IPS-18a (cell line): ENCODE data around the gene SFTPA1.
"Not testable (repeated sequence)": the region's sequence is repeated elsewhere in the genome, so short reads cannot be mapped to it uniquely, and the experiment has no call there.

Experiments used
- H3K27ac ChIP-seq: one replicate; pipeline ENCODE4 v1.5.1; 2013; ENCODE audit warnings: low read length
- H3K27me3 ChIP-seq: one replicate; pipeline ENCODE4 v1.6.1; 2013; ENCODE audit warnings: mild to moderate bottlenecking, low read length; ENCODE audit not compliant: control insufficient read depth, insufficient read depth
- H3K36me3 ChIP-seq: one replicate; pipeline ENCODE4 v1.6.1; 2013; ENCODE audit warnings: low read depth, low read length; ENCODE audit not compliant: control insufficient read depth
- H3K4me1 ChIP-seq: one replicate; pipeline ENCODE4 v1.6.1; 2013; ENCODE audit warnings: low read depth, low read length; ENCODE audit not compliant: control insufficient read depth
- H3K4me3 ChIP-seq: one replicate; pipeline ENCODE4 v1.5.1; 2013; ENCODE audit warnings: low read length
- H3K9ac ChIP-seq: one replicate; pipeline ENCODE4 v1.6.1; 2013; ENCODE audit warnings: mild to moderate bottlenecking, low read length, moderate library complexity
- H3K9me3 ChIP-seq: one replicate; pipeline ENCODE4 v1.6.1; 2013; ENCODE audit warnings: low read depth, low read length; ENCODE audit not compliant: control insufficient read depth

The SFTPA1 gene

DNA sequence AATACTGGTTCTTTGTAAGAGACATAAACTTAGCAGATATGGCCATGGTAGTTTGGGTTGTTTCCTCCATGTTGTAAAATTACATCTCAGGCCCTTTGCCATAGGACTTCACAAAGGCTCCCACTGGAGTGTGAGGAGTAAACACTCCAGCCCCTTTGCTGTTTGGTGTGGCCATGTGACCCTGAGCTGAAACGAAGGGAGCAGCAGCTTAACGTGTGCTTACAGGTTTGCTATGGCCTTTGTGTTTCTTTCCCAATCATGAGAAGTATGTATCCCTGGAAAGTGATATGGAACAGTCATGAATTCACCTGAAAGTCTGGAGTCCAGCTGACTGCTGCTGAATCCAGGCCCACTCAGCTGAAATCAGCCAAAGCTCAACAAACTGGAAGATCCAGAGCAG, 23.8 kb upstream of the SFTPA1 start:
- Histone ChIP-seq H3K27ac (no peak overlapping the region), H3K9ac (no peak overlapping the region)

GRCh38 chr10:79588800-79589199, 21.9 kb upstream of the SFTPA1 start:
- H3K36me3 ChIP-seq: no peaks in the 10 kb centered on the region
- no peaks in the 10 kb centered on the region for H3K27me3 ChIP-seq
- no peaks in the 10 kb centered on the region for H3K9me3 ChIP-seq
- no peaks in the 10 kb centered on the region for H3K4me1 ChIP-seq
- no peak overlapping the region for H3K4me3 ChIP-seq
- no peak overlapping the region for H3K27ac ChIP-seq
- no peak overlapping the region for H3K9ac ChIP-seq

More for the DNA sequence above, 23.8 kb upstream of the SFTPA1 start:
- H3K4me1 ChIP-seq: no peaks in the 10 kb centered on the region
- no peaks in the 10 kb centered on the region for H3K27me3 ChIP-seq
- H3K4me3 ChIP-seq: no peak overlapping the region
- H3K9me3 ChIP-seq: no peaks in the 10 kb centered on the region
- no peaks in the 10 kb centered on the region for H3K36me3 ChIP-seq

DNA sequence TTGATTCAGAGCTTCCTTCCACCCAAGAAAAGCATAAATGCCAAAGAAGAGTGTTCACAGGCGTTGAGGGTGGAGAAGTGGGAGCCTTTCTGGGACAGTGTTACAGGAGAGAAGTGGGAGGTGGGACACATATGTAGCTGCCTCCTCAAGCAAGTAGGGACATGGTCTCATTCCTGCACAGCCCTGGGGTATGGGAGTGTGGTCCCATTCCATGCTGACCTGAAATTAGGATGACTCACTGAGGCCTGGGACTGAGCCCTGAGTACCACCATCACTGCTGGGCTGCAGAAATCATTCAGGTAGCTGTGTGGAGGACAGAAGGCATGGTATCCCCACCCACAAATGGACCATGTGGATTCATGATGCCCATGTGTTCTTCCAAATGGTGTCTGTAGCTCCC, 17.4 kb upstream of the SFTPA1 start:
- Histone ChIP-seq H3K4me3 (no peak overlapping the region), H3K9ac (no peak overlapping the region), H3K4me1 (no peaks in the 10 kb centered on the region), H3K9me3 (peaks cover 15% of the 10 kb centered on the region), H3K36me3 (no peaks in the 10 kb centered on the region), H3K27me3 (no peaks in the 10 kb centered on the region), H3K27ac (no peak overlapping the region)

DNA sequence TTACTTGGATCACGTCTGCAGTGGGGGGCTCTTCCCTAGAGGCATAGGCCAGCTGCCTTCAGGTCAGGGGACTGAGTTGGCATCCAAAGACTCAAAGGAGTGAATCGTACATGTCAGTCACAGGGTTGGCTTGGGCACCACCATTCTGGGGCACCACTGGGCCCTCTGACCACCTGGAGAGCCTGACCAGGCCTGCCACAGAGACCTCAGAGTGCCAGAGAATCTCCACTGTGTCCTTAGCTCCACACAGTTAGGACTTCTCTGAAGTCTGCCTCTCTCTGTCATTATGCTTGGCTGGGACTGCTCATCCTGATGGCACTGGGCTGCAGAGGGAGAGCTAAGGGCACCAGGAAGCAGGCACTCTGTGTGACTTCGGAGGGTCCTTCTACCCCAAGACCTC, 16.2 kb upstream of the SFTPA1 start:
- peaks cover 24% of the 10 kb centered on the region for H3K9me3 ChIP-seq
- H3K4me1 ChIP-seq, H3K36me3 ChIP-seq, H3K4me3 ChIP-seq, H3K9ac ChIP-seq, H3K27ac ChIP-seq, H3K27me3 ChIP-seq: not testable (repeated sequence)

- no peaks in the 10 kb centered on the region for H3K27me3 ChIP-seq
Observed at GRCh38 chr10:79595510-79595909, 15.2 kb upstream of the SFTPA1 start.

GRCh38 chr10:79599644-79600043, 11.1 kb upstream of the SFTPA1 start:
- not testable (repeated sequence) for H3K27ac ChIP-seq, H3K27me3 ChIP-seq, H3K9ac ChIP-seq, H3K4me3 ChIP-seq, H3K36me3 ChIP-seq
- H3K9me3 ChIP-seq: peaks cover 24% of the 10 kb centered on the region
- peaks cover 12% of the 10 kb centered on the region for H3K4me1 ChIP-seq

More at GRCh38 chr10:79595510-79595909, 15.2 kb upstream of the SFTPA1 start:
- Histone ChIP-seq H3K9ac (no peak overlapping the region), H3K4me1 (peaks cover 4% of the 10 kb centered on the region), H3K4me3 (no peak overlapping the region), H3K27ac (no peak overlapping the region), H3K36me3 (no peaks in the 10 kb centered on the region), H3K9me3 (peaks cover 24% of the 10 kb centered on the region)

DNA sequence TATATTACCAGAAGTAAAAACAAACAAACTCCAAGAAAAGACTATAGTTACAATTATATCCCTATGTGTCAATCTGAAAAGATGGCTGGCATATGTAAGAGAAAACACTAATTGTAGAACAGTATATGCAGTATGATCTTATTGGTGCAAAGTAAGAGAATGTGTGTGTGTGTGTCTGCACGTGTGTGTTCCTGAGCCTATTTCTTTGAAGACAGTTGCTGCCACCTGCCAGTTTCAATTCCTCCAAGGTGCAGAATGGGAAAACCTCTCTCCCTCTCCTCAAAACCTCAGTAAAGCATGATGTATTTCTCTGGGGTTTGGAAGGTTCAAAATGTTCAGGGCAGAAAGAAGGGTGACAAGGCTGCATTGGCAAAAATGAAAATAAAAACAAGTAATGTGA, 8.8 kb upstream of the SFTPA1 start:
- Histone ChIP-seq H3K36me3 (no peaks in the 10 kb centered on the region), H3K4me1 (peaks cover 12% of the 10 kb centered on the region), H3K9ac (no peak overlapping the region), H3K27me3 (no peaks in the 10 kb centered on the region), H3K4me3 (no peak overlapping the region), H3K9me3 (peaks cover 24% of the 10 kb centered on the region), H3K27ac (no peak overlapping the region)

DNA sequence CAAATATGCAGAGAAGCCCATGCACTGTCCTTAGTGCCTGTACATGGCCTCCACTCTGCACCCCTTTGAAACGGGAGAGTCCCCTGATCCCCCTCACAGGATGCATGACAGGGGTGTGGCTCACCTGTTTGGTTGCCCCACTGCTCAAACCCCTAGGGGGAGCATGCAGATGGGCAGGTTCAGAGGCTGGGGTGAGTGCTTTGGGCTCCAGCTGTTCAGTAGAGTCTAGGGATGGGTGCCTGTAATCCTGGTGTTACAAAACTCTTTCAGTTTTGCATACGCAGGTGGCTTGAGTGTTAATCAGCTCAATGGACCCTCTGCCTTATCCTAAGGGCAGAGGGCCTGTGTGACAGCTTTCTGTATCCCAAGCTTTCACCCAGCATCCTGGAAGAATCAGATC, 7.8 kb upstream of the SFTPA1 start:
- Histone ChIP-seq H3K27ac (no peak overlapping the region), H3K27me3 (no peaks in the 10 kb centered on the region), H3K4me1 (peaks cover 12% of the 10 kb centered on the region), H3K9ac (no peak overlapping the region), H3K4me3 (no peak overlapping the region), H3K9me3 (peaks cover 13% of the 10 kb centered on the region), H3K36me3 (no peaks in the 10 kb centered on the region)

DNA sequence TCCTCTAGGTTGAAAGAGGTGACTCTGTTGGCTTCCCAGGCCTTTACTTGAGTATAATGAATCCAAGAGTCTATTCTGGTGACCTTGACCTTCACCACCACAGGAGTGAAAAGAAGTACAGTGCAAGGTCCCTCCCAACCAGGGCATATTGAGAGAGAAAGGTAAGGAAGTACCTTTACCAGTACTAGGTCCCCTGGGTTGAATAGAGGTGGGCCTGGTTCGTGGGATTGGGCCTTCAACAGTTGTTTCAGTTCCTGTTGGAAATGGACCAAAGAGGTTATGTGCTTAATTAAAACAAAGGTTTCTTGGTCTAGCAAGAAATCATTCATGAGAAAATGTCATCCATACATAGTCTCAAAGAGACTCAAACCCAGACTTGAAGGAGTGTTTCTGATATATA, 6.4 kb upstream of the SFTPA1 start:
- H3K4me3 ChIP-seq: no peak overlapping the region
- H3K27me3 ChIP-seq: no peaks in the 10 kb centered on the region
- H3K9me3 ChIP-seq: peaks cover under 1% of the 10 kb centered on the region
- H3K27ac ChIP-seq: no peak overlapping the region
- H3K4me1 ChIP-seq: peaks cover 12% of the 10 kb centered on the region
- H3K9ac ChIP-seq: no peak overlapping the region
- no peaks in the 10 kb centered on the region for H3K36me3 ChIP-seq

GRCh38 chr10:79605308-79605707, 5.4 kb upstream of the SFTPA1 start:
- Histone ChIP-seq H3K4me3 (no peak overlapping the region), H3K36me3 (no peaks in the 10 kb centered on the region), H3K9ac (no peak overlapping the region), H3K27ac (no peak overlapping the region), H3K27me3 (no peaks in the 10 kb centered on the region), H3K9me3 (no peaks in the 10 kb centered on the region), H3K4me1 (peaks cover 9% of the 10 kb centered on the region)

DNA sequence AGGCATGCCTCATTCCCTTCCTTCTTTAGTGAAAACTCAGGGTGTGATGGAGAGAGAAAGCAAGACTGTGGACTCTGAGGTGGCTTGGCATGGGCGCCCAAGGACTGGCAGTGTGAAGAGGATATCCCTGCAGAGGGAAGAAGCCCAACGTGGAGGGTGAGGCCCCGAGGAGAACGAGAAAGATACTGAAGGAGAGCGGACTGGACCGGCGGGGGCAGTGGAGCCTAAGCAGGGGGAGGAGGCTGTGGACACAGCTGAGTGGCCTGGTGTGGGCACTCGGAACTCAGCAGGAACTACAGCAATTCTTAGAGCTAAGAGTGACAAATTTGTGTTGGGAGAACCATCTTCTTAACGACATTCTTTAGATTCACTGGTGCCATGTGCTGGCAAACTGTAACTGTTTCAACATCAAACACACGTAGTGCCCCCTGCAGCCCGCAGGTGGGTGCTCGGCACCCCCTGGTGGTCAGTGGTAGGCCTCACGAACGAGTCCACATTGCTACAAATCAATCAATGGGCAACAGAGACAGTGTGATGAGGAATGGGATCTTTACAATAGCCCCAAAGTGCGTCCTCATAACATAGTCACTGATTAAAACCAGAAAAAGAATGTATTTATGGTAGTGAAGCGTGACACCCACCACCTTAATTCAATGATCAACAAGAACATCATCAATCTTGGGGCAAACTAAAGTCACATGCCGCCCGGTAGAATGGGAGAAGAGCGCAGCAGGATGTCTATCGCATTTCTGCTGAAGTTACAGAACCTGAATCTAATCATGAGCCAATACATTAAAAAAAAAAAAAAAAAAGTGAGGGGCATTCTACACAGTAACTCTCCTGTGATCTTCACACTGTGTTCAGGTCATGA, 2.0 kb upstream of the SFTPA1 start:
- Histone ChIP-seq H3K4me3 (no peak overlapping the region), H3K9me3 (no peaks in the 10 kb centered on the region), H3K27ac (no peak overlapping the region), H3K27me3 (no peaks in the 10 kb centered on the region), H3K4me1 (no peaks in the 10 kb centered on the region), H3K36me3 (no peaks in the 10 kb centered on the region), H3K9ac (no peak overlapping the region)
